Colonic mucosa (tissue), 4 donors: ENCODE measurements around the gene MTHFD1. TPM values are rescaled to one million over a fixed set of nuclear protein-coding genes. Genes with fewer than 3 reads are reported as not detected.

Experiments used
- DNase-seq: peaks from one replicate; pipeline ENCODE4 v3.0.0-alpha.2; 2020
- H3K27ac ChIP-seq: fragments of 200-600 bp; one replicate; pipeline ENCODE4 v1.8.0; 2021
- H3K27me3 ChIP-seq: fragments of 200-600 bp; one replicate; pipeline ENCODE4 v1.8.0; 2021
- H3K36me3 ChIP-seq: fragments of 200-600 bp; one replicate; pipeline ENCODE4 v1.8.0; 2021
- H3K4me1 ChIP-seq: fragments of 200-600 bp; one replicate; pipeline ENCODE4 v1.8.0; 2021; ENCODE audit warnings: mild to moderate bottlenecking
- H3K4me3 ChIP-seq: fragments of 200-600 bp; one replicate; pipeline ENCODE4 v1.8.0; 2021
- H3K9ac ChIP-seq, 2 donors: one replicate each; pipeline ENCODE4 v1.7.0; 2013; ENCODE audit warnings: control low read depth in 2 of 2, low read depth in 2 of 2, low read length in 2 of 2
- H3K9me3 ChIP-seq: fragments of 200-600 bp; one replicate; pipeline ENCODE4 v1.8.0; 2021
- intact Hi-C: fragments of 100-400 bp; cut with DNase I; formaldehyde crosslinking; loops from one replicate; pipeline ENCODE4 v1.14.1; 2022
- total RNA-seq, 2 donors: library from RNA; stranded (reverse); fragmentation: NEBNext Ultra II Directional in 1 of 2; extraction: Animal tissue kit (Norgen Biotek cat#: 25700) in 1 of 2; gene quantifications; one replicate each; pipeline ENCODE4 v1.2.1, GENCODE V29; 2021
- TF ChIP-seq, protein P1 (sequence below): fragments of 200-600 bp; IDR thresholded peaks from one replicate; pipeline ENCODE4 v1.8.0; 2022; ENCODE audit warnings: antibody characterized with exemption, mild to moderate bottlenecking
- donor health status: healthy.
- donor health status: DM: no; HTN: no; CAD: no.
- donor health status: DM: no; HTN: no; CAD: no.

The MTHFD1 gene
- total RNA-seq, 2 donors from 2014 or later, result 38.1 to 123 TPM

DNA sequence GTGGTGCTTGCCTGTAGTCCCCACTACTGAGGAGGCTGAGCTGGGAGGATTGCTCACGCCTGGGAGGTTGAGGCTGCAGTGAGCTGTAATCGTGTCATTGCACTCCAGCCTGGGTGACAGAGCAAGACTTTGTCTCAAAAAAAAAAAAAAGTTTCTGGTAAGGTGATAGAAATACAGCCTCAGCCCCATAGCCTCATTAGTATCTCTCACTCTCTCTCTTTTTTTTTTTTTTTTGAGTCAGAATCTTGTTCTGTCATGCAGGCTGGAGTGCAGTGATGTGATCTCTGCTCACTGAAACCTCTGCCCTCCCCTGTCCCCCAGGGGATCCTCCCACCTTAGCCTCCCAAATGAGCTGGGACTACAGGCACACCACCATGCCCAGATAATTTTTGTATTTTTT, 19.2 kb downstream of the MTHFD1 start:
- H3K4me3 ChIP-seq, result no peak overlapping the region
- TF ChIP-seq, protein P1, sequence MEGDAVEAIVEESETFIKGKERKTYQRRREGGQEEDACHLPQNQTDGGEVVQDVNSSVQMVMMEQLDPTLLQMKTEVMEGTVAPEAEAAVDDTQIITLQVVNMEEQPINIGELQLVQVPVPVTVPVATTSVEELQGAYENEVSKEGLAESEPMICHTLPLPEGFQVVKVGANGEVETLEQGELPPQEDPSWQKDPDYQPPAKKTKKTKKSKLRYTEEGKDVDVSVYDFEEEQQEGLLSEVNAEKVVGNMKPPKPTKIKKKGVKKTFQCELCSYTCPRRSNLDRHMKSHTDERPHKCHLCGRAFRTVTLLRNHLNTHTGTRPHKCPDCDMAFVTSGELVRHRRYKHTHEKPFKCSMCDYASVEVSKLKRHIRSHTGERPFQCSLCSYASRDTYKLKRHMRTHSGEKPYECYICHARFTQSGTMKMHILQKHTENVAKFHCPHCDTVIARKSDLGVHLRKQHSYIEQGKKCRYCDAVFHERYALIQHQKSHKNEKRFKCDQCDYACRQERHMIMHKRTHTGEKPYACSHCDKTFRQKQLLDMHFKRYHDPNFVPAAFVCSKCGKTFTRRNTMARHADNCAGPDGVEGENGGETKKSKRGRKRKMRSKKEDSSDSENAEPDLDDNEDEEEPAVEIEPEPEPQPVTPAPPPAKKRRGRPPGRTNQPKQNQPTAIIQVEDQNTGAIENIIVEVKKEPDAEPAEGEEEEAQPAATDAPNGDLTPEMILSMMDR, result no peak

DNA sequence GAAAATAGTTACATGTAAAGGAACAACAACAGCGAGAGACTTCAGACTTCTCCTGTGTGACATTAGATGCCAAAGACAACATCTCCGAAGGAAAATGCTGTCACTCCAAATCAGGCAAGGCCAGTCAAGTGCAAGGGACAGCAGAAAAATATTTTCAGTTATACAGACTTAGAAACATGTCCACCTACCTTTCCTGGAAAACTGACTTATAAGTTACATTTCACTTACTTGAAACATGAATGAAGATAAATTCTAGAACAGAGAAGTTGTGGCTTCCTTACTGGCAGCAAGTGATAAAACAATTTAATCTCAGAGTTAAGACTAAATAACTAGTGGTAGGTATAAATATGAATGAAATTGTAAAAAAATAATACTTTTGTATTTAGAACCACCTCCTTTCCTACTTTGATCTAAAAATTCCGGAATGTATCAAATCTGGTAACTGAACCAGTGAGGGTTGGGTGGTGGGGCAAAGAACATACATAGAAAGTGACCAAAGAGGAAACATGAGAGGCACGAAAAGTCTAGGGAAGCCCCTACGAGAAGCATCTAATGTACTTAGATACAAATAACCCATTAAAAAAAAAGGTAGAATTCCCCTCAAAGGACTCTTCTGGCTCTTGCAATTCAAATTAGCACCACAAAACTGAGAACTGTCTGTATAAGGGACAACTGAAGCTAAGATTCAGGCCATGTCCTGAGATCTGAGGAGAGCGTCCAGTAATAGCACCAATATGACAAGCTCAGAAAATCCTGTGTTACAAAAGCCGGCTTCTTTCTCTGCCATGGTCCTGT, 21.2 kb downstream of the MTHFD1 start:
- no peak for DNase-seq
- H3K4me1 ChIP-seq, result no peaks in the 10 kb centered on the region
- H3K36me3 ChIP-seq, result no peaks in the 10 kb centered on the region
- H3K27me3 ChIP-seq, result no peaks in the 10 kb centered on the region
- no peaks in the 10 kb centered on the region for H3K9me3 ChIP-seq
- TF ChIP-seq, protein P1, result no peak
- no peak overlapping the region for H3K4me3 ChIP-seq
- H3K9ac ChIP-seq, result no peak overlapping the region
- intact Hi-C loops, result no loop called here
- no peak overlapping the region for H3K27ac ChIP-seq

More for the DNA sequence above, 19.2 kb downstream of the MTHFD1 start:
- Histone ChIP-seq H3K36me3 (no peaks in the 10 kb centered on the region), H3K4me1 (no peaks in the 10 kb centered on the region), H3K27me3 (no peaks in the 10 kb centered on the region), H3K9ac (no peak overlapping the region), H3K27ac (no peak overlapping the region), H3K9me3 (no peaks in the 10 kb centered on the region)
- no peak for DNase-seq
- intact Hi-C loops, result no loop called here

DNA sequence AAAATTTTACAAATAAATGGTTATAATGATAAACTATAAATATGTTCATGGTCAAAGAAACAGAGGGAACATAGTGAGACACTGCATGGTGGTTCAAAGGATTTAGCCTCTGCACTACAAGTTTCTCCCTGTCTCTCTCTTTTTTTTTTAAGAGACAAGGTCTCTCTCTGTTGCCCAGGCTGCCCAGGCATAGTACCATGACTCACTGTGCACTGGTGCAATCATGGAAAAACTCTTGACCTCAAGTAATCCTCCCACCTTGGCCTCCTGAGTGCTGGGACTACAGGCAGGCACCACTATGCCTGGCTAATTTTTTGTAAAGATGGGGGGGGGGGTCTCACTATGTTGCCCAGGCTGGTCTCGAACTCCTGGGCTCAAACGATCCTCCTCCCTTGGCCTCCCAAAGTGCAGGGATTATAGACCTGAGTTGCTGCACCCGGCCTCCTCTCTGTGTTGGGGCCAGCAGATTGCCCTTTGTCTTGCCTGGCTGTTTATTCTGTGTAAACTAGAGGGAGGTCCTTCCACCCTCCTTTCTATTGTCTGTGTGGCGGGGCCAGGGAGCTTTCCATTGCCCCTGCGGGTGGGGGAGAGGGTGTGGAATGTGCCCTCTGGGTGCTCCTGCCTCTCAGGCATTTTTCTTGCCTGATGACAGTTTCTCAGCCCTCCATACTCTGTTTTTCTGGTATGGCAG, 22.1 kb downstream of the MTHFD1 start:
- TF ChIP-seq, protein P1, result no peak
- no peaks in the 10 kb centered on the region for H3K9me3 ChIP-seq
- H3K27me3 ChIP-seq, result no peaks in the 10 kb centered on the region
- H3K27ac ChIP-seq, result no peak overlapping the region
- H3K4me1 ChIP-seq, result no peaks in the 10 kb centered on the region
- no peak overlapping the region for H3K4me3 ChIP-seq
- DNase-seq, result no peak
- H3K36me3 ChIP-seq, result no peaks in the 10 kb centered on the region
- intact Hi-C loops, result no loop called here
- H3K9ac ChIP-seq, result no peak overlapping the region

DNA sequence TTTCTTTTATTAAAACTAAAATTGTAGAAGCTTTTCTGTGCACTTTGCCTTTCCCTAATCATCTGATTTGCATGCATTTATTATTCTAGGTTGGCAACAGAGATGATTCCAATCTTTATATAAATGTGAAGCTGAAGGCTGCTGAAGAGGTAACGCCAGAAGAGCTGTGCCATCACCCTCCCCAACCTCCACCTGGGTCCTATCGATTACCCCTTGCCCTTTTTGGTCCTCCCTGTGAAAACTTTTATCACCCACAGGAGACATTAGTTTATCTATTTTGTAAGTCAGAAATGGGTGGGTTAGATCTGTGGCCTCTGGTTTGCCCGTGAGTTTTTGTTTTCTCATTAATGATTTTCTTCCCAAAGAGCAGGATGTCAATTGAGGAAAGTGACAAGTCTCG, 22.8 kb downstream of the MTHFD1 start:
- no peaks in the 10 kb centered on the region for H3K4me1 ChIP-seq
- TF ChIP-seq, protein P1, result no peak
- H3K27me3 ChIP-seq, result no peaks in the 10 kb centered on the region
- H3K36me3 ChIP-seq, result no peaks in the 10 kb centered on the region
- H3K27ac ChIP-seq, result no peak overlapping the region
- H3K9ac ChIP-seq, result no peak overlapping the region
- no peaks in the 10 kb centered on the region for H3K9me3 ChIP-seq
- H3K4me3 ChIP-seq, result no peak overlapping the region
- DNase-seq, result no peak
- intact Hi-C loops, result no loop called here

DNA sequence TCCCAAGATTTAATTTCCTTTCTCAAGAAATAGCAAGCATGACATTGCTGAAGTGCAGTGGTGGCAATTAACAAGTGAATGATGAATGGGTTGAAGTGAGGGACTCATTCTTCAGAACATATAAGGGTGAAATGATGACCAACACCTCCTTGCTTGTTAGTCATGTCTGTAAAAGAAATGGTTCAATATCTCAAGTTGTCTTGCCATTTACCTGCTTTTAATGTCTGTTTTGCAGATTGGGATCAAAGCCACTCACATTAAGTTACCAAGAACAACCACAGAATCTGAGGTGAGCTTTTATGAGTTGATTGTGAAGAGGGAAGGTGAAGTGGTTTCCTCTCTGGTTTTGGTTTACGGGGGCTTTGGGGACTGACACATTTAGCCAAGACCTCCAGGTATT, 24.1 kb downstream of the MTHFD1 start:
- no peaks in the 10 kb centered on the region for H3K9me3 ChIP-seq
- intact Hi-C loops, result no loop called here
- no peak overlapping the region for H3K4me3 ChIP-seq
- no peaks in the 10 kb centered on the region for H3K27me3 ChIP-seq
- H3K36me3 ChIP-seq, result no peaks in the 10 kb centered on the region
- no peaks in the 10 kb centered on the region for H3K4me1 ChIP-seq
- TF ChIP-seq, protein P1, result no peak
- no peak overlapping the region for H3K27ac ChIP-seq
- no peak for DNase-seq
- H3K9ac ChIP-seq, result no peak overlapping the region
